ENCODE measurements around the gene COL4A2.

Gene COL4A2

DNA sequence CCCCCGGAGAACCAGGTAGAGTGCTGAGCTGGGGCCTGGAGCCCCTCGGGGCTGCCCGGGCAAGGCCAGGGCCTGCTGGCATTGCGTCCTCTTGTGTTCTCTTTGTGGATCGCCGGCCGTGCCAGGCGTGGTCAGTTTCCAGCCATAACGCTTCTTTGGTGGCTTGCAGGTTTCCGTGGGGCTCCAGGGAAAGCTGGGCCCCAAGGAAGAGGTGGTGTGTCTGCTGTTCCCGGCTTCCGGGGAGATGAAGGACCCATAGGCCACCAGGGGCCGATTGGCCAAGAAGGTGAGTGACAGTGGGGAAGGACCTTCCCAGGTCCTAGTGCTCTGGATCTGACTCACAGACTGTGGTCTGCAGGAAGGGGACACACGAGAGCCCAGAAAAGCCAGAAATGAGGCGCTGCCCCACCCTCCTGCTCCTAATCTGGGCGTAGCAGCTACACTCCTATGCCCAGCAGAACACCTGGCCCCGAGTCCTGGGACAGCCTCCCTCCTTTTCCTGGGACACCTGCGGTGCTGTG, 197.0 kb downstream of the COL4A2 start:
- no peak for DNase-seq

DNA sequence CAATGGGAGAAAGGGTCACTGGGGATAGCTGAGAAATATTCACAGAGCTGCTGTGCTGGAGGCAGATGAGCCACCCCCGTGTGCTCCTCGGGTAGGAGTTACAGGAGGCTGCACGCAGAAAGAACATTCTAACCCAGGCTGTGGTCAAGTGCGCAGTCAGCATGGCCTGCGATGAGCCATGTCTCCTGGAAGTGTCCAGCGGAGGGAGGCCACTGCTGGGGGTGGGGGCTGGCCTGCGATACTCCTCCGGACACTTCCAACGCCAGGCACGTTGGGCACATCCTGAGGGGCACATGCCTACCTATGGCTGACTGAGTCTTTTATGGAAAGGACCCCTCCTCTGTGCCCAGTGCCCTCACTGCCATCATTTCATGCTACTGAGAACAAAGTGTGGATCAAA, 198.5 kb downstream of the COL4A2 start:
- DNase-seq, result no peak

- DNase-seq, result no peak
These were observed 199.3 kb downstream of the COL4A2 start for GRCh38 chr13:110506396-110506795.

GRCh38 chr13:110506859-110507566, 199.9 kb downstream of the COL4A2 start:
- DNase-seq, result no peak

- no peak for DNase-seq
These were observed 200.7 kb downstream of the COL4A2 start for GRCh38 chr13:110507678-110508381.

DNA sequence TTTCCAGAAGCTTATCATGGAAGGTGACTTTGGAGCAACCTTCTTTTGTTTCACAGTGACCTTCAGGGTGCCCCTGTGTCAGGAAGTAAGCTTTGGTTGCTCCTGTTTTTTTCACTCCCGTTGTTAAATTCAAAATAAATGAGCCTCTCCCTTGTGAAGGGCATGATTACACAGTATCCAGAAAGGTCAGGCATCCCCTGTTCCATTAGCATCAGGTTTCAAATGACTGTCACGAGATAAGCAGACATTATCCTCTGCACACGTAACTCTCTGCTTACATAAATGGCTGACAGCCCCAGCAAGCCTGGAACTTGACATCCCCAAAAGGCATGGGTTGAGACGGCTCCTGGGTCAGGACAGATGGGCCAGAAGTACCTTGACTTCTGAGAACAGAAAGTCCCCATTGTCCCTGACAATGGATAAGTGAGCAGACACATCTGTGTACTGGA, 202.4 kb downstream of the COL4A2 start:
- no peak for DNase-seq

GRCh38 chr13:110509971-110510786, 203.1 kb downstream of the COL4A2 start:
- DNase-seq, result no peak

DNA sequence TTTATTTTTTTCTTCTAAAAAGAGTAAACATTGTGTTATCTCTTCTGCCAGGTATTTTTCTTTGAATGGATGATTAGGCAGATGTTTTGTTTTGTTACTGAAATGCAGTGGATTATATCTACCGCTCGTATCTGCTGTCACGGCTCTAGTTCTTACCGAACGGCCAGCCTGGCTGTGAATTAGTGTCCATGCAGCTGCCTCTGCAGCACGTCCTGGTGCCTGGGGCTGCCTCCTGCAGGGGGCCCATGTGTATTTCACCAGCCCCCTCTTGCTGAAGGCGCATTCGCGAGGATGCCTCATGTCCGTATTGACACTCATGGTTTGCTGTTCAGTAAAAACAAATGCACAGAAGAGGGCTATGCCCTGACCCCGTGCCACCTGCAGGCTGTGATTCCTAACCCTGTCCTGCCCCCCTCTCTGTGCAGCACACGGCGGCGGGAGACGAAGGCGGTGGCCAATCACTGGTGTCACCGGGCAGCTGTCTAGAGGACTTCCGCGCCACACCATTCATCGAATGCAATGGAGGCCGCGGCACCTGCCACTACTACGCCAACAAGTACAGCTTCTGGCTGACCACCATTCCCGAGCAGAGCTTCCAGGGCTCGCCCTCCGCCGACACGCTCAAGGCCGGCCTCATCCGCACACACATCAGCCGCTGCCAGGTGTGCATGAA, 204.6 kb downstream of the COL4A2 start:
- no peak for DNase-seq

DNA sequence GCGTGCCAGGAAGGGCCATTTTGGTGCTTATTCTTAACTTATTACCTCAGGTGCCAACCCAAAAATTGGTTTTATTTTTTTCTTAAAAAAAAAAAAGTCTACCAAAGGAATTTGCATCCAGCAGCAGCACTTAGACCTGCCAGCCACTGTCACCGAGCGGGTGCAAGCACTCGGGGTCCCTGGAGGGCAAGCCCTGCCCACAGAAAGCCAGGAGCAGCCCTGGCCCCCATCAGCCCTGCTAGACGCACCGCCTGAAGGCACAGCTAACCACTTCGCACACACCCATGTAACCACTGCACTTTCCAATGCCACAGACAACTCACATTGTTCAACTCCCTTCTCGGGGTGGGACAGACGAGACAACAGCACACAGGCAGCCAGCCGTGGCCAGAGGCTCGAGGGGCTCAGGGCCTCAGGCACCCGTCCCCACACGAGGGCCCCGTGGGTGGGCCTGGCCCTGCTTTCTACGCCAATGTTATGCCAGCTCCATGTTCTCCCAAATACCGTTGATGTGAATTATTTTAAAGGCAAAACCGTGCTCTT, 205.2 kb downstream of the COL4A2 start:
- no peak for DNase-seq

GRCh38 chr13:110516500-110516899, 209.4 kb downstream of the COL4A2 start:
- no peak for DNase-seq

GRCh38 chr13:110517505-110518225, 210.6 kb downstream of the COL4A2 start:
- no peak for DNase-seq

DNA sequence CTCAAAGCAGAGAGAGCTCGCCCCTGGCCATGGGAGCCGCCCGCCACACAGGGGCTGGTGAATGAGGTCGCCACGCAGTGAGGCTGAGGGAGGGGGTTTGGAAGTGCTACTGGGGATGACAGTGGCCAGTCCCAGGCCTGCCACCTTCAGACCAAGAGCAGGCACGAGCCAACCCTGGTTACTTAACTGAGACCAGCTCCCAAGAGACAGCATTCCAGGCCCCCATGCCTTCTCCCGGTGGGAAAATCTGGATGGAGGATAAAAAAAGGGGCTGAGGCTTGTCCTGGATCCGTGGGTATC, 211.1 kb downstream of the COL4A2 start:
- DNase-seq, result no peak

GRCh38 chr13:110518571-110518970, 211.5 kb downstream of the COL4A2 start:
- no peak for DNase-seq

GRCh38 chr13:110519046-110519445, 212.0 kb downstream of the COL4A2 start:
- DNase-seq, result no peak

GRCh38 chr13:110519506-110519905, 212.4 kb downstream of the COL4A2 start:
- no peak for DNase-seq

GRCh38 chr13:110520431-110521295, 213.6 kb downstream of the COL4A2 start:
- no peak for DNase-seq

- DNase-seq, result no peak
These were observed 214.2 kb downstream of the COL4A2 start for GRCh38 chr13:110521296-110521680.

DNA sequence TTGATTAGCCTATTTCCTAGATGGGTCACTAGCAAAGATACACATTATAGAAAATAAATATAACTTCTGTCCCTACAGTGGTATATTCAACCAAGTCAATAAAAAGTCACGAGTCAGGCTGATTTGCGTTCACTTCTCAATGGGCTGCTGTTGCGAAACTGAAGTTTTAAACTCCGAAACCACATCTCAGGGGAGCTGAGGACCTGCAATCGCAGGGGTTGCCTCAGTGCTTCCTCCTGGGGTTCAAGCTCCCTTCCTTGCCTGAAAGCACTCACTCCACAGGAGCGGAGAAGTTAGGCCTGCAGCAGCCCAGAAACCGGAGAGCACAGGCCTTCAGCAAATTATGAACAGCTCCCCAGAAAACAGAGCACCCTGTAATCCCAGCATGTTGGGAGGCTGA, 214.9 kb downstream of the COL4A2 start:
- DNase-seq, result no peak

DNA sequence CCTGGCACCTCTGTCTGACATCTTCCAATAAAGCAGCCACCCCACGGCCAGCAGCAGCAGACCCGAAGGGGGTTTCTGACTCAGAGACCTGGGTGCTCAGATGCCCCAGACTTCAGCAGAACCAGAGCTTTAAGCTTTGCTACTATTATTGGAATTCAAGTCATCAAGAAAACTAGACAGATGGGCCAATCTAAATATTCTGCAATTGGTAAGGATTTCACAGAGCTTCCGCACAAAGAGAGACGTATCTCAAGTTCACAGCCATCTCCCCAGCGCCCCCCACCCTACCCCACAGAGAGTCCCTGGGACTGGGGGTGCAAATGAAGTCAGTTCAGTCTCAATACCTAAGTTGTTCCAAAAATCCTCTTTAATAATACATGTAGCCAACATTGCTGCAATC, 215.6 kb downstream of the COL4A2 start:
- DNase-seq, result no peak

DNA sequence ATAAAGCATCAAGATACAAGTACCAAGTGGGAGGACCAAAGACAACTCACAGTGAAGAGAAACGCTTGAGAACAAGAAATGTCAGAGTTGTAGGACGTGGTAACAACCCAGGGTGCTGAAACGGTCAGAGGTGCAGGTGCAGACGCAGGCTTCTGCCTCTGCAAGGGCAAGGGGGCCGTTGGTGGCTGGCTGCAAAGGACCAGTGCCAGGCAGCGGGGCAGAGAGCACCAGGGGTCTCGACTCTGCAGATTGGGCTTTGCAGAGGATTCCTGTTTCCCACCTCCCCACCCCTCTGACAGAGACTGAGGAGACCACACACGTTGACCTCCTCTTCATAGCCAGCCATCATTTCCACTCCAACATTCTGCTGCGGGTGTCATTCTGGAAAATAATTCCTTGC, 216.1 kb downstream of the COL4A2 start:
- DNase-seq, result no peak
